GM19239 (cell line): ENCODE results near the gene OFD1.

Experiments
- DNase-seq: peaks from one replicate; pipeline ENCODE4 v3.0.0; 2011; ENCODE audit warnings: low spot score; ENCODE audit not compliant: insufficient read length
- FAIRE-seq: peaks from 2 replicates; lab custom pipeline; 2011; peaks lifted over from hg19 to GRCh38; lab: Jason Lieb, UNC

Gene OFD1

DNA sequence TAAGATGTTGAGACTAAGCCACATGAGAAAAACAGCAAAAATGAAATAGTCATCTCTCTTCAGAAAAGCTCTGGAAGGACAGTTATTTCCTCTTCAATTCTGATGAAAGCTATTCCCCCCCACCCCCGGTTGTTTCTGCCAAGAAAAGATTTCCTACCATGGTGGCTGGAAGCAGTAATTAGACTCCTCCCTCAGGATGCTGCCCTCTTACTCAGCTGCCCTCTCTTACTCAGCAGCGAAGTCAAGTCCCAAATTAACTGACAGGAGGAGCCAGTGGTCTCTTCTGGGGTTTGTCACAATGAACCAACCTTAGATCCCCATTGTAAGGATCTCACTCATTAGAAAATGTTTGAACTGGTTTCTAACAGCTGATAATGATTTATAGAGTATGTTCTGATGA, 44.4 kb downstream of the OFD1 start:
- DNase-seq (no peak), FAIRE-seq (no peak)

DNA sequence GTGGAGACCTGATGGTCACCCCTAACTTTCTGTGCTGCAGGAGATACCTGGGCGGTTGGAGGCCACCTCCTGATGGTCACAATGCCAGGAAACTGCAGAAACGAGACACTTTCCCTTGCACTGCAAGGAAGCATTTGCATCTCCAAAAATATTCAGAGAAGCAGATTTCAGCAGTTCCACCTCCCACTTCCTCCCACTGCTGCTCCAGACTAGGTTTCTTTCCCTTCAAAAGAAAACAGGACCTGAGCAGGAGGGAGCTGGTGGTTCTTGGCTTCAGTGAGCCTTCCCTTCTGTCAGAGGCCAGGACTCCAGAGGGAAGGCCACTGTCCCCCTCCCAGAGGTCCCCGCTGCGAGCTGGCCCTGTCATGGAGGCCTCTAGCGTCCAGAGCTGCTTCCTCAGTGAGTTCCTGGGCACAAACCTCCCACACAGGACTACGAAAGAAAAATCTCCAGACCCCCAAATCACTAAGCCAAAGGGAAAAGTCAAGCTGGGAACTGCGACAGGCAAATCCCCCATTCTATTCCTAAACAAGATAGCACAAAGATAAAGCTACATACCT, 46.4 kb downstream of the OFD1 start:
- DNase-seq (no peak), FAIRE-seq (no peak)

- no peak for DNase-seq
- FAIRE-seq, result no peak
Measured at GRCh38 chrX:13786048-13786447, 51.5 kb downstream of the OFD1 start.

- DNase-seq, result no peak
- FAIRE-seq, result peak; percentile 11
Measured at GRCh38 chrX:13790206-13791131, 55.9 kb downstream of the OFD1 start.

GRCh38 chrX:13791145-13791544, 56.6 kb downstream of the OFD1 start:
- no peak for FAIRE-seq
- no peak for DNase-seq

DNA sequence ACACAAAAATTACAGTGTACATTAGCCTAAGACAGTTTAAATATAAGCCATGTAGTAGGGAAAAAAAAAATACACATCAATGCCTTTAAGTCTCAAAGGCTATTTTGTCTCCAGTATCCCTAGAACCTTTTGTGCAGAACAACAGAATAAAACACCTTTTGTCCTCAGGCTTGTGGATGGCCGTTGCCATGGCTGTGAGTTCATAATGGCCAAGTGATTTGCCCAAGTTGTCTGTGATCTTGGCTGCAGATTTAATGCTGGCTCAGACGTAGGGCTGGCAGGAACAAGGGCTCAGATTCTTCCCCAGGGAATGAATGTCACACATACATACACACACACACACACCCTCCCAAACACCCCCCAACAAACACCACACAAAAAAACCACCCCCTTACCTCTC, 57.0 kb downstream of the OFD1 start:
- no peak for FAIRE-seq

GRCh38 chrX:13793897-13794296, 59.3 kb downstream of the OFD1 start:
- FAIRE-seq (no peak), DNase-seq (no peak)

More for the DNA sequence above, 57.0 kb downstream of the OFD1 start:
- no peak for DNase-seq

DNA sequence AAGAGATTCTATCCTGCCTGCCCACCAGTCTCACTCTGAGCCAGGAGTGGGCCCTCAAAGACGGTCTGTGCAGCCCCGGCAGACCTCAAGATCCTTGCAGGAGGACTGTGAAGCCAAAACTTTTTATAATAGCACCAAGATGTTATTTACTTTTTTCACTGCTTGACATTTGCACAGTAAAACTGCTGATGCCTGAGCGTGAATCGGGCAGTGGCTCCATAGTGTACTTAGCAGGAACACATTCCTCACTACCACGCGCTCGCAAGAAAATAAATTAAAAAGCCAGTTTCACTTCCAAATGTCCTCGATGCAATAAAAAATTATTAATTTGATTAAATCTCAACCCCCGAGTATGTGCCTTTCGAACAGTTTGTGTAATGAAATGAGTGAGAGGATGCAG, 59.9 kb downstream of the OFD1 start:
- FAIRE-seq (no peak), DNase-seq (no peak)

- DNase-seq, result no peak
- FAIRE-seq, result no peak
Measured at GRCh38 chrX:13797512-13797911, 63.0 kb downstream of the OFD1 start.

GRCh38 chrX:13798184-13798583, 63.6 kb downstream of the OFD1 start:
- no peak for FAIRE-seq
- no peak for DNase-seq

DNA sequence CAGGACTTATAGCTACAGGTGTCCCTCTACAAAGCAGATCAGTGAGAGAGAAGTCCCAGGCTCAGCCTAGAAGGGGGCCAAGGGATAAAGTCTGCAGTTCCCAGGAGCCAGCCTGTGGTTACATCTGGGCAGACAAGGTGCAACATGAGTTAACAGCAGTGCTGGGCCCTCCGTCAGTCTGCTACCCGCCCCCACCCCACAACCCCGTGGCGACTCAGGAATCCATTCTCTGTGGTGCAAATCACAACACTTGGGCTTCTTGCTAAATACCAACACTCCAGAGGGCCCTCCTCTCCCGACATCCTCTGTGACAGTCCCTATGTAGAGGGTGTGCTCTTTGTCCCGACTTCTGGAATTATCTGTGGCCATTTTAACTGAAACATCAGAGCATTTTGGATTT, 68.6 kb downstream of the OFD1 start:
- no peak for DNase-seq
- FAIRE-seq, result no peak

DNA sequence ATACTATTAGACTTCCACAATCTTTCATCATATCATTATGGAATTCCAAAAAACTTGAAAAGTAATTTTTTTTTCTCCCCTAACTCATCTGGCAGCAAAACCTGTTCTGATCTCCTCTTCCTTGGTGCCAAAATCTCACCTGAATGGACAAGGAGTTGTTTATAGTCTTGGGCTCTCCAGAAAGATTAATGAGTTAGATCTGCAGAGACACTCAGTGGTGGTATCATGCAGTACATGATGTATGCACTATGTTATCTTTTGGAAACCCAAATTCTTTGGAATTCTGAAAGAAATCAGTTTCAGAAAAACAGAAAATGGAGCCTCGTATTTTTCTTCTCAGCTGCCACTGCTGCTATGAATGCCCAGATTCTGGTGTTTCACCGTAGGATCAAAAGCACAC, 70.7 kb downstream of the OFD1 start:
- no peak for DNase-seq
- no peak for FAIRE-seq

GRCh38 chrX:13808293-13808692, 73.7 kb downstream of the OFD1 start:
- DNase-seq (no peak), FAIRE-seq (no peak)

DNA sequence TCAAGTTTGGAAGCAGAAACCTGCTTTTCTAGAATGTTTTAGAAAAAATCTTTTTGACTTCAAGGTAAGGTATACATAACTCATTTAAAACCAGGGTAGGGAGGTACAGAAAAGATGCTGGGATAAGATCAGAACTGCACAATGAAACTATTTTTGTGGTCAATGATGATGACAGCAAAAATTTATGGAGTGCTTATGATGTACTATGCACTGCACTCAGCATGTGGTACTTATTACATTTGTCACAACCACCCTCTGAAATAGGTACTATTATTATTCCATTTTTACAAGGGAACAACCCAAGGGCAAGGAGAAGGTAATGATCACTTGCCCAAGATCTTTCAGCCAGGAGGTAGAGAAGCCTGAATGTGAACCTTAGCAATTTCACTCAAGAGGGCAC, 74.3 kb downstream of the OFD1 start:
- FAIRE-seq, result no peak
- no peak for DNase-seq

- FAIRE-seq, result no peak
Measured at GRCh38 chrX:13815664-13816063, 81.1 kb downstream of the OFD1 start.

GRCh38 chrX:13816176-13816575, 81.6 kb downstream of the OFD1 start:
- no peak for FAIRE-seq
- DNase-seq, result no peak

More at GRCh38 chrX:13815664-13816063, 81.1 kb downstream of the OFD1 start:
- DNase-seq, result no peak

DNA sequence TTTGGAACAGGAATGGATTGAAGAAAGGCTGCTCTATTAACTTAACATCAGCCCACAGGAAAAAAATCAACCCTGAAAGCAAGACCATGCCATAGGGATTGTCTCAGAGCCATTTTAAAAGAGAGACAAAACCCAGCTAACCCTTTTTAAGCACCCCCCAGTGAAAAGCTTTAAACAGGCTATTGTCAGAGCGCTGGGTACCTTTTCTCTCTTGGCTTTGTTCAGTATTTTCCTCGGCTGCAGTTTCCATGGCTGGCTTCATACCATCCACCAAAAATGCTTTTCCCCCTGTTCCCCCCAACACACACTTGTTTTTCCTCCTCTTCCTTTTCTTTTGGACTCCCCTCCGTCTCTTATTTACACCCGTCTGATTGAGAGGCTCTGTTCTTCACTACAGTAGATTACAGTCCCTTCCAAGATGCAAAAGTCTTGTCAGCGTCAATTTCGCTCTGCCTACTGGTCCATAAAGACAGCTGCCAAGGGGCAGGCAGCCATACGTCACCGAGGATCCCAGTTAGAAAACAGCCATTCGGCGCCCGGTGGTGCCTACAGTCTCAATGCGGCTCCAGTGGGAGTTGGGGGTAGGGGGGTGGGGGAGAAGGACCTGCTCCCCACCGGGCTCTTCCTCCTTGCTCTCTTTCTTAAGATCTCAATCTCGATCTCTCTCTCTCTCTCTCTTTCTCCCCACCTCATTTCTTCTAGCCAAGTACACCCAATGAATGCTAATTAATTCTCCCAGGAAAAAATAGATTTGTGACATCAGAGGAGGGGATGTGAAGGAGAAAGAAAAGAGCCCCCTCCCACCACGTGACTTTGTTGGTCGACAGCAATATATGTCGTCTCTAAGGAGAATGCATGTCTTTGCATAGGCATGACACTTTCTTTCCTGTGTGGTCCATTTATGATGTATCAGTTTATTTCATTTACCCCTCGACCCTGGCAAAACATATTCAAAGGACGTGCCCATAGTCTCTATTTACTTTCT, 82.4 kb downstream of the OFD1 start, which contains the start of gene GPM6B:
Gene GPM6B, minus strand, starts transcription at position 451 of the 985 bp plus-strand sequence. Its CDS starts 189 bp downstream, at position 262.
- FAIRE-seq (no peak), DNase-seq (no peak)
